K562 (cell line): ENCODE data around the gene PXDC1. TPM values are rescaled to one million over a fixed set of nuclear protein-coding genes. Genes with fewer than 3 reads are reported as not detected.

Source experiments
- ATAC-seq: fragments of 200-7000 bp; cut with Tn5 transposase; 3 replicates; pipeline ENCODE4 v1.9.1; 2020; ENCODE audit warnings: moderate library complexity
- BruUV-seq: library from RNA; stranded (reverse); fragments of 400-500 nt; replicated peaks from 2 replicates; lab custom pipeline; 2021; lab: Mats Ljungman, UMichigan
- CTCF ChIA-PET: fragments of 300-600 bp; formaldehyde crosslinking; extraction: SDS; loops from one replicate; lab custom pipeline; 2021; ENCODE audit warnings: low intra/inter-chr PET ratio; lab: Yijun Ruan, JAX
- POLR2A ChIA-PET: fragments of 300-600, 350-650 bp; sonication (Branson Sonifier 250); formaldehyde crosslinking; extraction: SDS; loops from one replicate; lab custom pipeline; 2021; ENCODE audit warnings: antibody characterized with exemption, inconsistent platforms; lab: Yijun Ruan, JAX
- DNase-seq, 4 experiments: peaks; one replicate each; pipeline versions ENCODE4 v3.0.0 to v3.0.0-alpha.2; 2011 to 2018; ENCODE audit warnings: low spot score in 3 of 4, mixed read lengths in 3 of 4; ENCODE audit errors: extremely low read depth in 1 of 4
- FAIRE-seq: peaks from 2 replicates; lab custom pipeline; 2011; peaks lifted over from hg19 to GRCh38; lab: Jason Lieb, UNC
- H2AFZ ChIP-seq: 2 replicates; pipeline ENCODE4 v1.6.0; 2011; ENCODE audit warnings: low read depth, low read length, control low read depth, inconsistent platforms
- H3K27ac ChIP-seq: fragments of 200-600 bp; 3 replicates; pipeline ENCODE4 v1.8.0; 2011; ENCODE audit warnings: low read depth, mild to moderate bottlenecking, control low read depth, inconsistent platforms, low read length, moderate library complexity, mixed read lengths; ENCODE audit errors: extremely low read depth
- H3K27me3 ChIP-seq, 2 experiments: fragments of 300-600 bp in 1 of 2; 2 replicates in 1 of 2; 3 replicates in 1 of 2; pipeline versions ENCODE4 v1.6.0 to v1.8.0; 2011; ENCODE audit warnings: inconsistent platforms in 2 of 2, low read length in 2 of 2, mild to moderate bottlenecking in 1 of 2, mixed read lengths in 1 of 2, moderate library complexity in 1 of 2; ENCODE audit not compliant: control insufficient read depth in 2 of 2, insufficient read depth in 2 of 2
- H3K36me3 ChIP-seq: fragments of 300-600 bp; 3 replicates; pipeline ENCODE4 v1.8.0; 2011; ENCODE audit warnings: mild to moderate bottlenecking, low read length, inconsistent platforms; ENCODE audit not compliant: control insufficient read depth, insufficient read depth
- H3K4me1 ChIP-seq, 2 experiments: fragments of 200-600 bp in 1 of 2; replicated peaks in 1 of 2; 2 replicates in 1 of 2; 3 replicates in 1 of 2; pipeline versions ENCODE4 v1.5.1 to v1.8.0; 2011; ENCODE audit warnings: inconsistent platforms in 2 of 2, low read length in 2 of 2, mild to moderate bottlenecking in 1 of 2, mixed read lengths in 1 of 2, moderate library complexity in 1 of 2; ENCODE audit not compliant: control insufficient read depth in 2 of 2, insufficient read depth in 2 of 2
- H3K4me2 ChIP-seq: 2 replicates; pipeline ENCODE4 v1.6.1; 2011; ENCODE audit warnings: low read length, control low read depth, inconsistent platforms, mixed read lengths; ENCODE audit not compliant: insufficient read depth
- H3K4me3 ChIP-seq: fragments of 200-600 bp; sonication (generic), shearing (Covaris generic); 2 replicates; pipeline ENCODE4 v1.5.1; 2016; ENCODE audit warnings: control low read depth, inconsistent platforms
- H3K79me2 ChIP-seq: fragments of 200-600 bp; 3 replicates; pipeline ENCODE4 v1.8.0; 2011; ENCODE audit warnings: low read length, inconsistent platforms; ENCODE audit not compliant: control insufficient read depth, insufficient read depth
- H3K9ac ChIP-seq, 2 experiments: 2 replicates each; pipeline versions ENCODE4 v1.6.0 to v1.6.1; 2011; ENCODE audit warnings: low read depth in 2 of 2, low read length in 2 of 2, control low read depth in 1 of 2, inconsistent platforms in 1 of 2, mild to moderate bottlenecking in 1 of 2, mixed read lengths in 1 of 2; ENCODE audit not compliant: insufficient read depth in 1 of 2
- H3K9me1 ChIP-seq: one replicate; pipeline ENCODE4 v1.6.0; 2011; ENCODE audit warnings: inconsistent platforms, mild to moderate bottlenecking, low read length, moderate library complexity; ENCODE audit not compliant: control insufficient read depth, insufficient read depth
- H3K9me3 ChIP-seq: replicated peaks from 2 replicates; pipeline ENCODE4 v1.5.1; 2011; ENCODE audit warnings: low read depth, low read length, inconsistent platforms; ENCODE audit not compliant: control insufficient read depth, insufficient read depth
- H4K20me1 ChIP-seq: replicated peaks from 2 replicates; pipeline ENCODE4 v1.6.1; 2011; ENCODE audit warnings: low read length, inconsistent platforms, mixed read lengths; ENCODE audit not compliant: control insufficient read depth, insufficient read depth
- ILF3 ChIP-seq: fragments of 450-650 bp; IDR thresholded peaks from 2 replicates; pipeline ENCODE4 v1.6.1; 2018; ENCODE audit warnings: antibody characterized with exemption, mild to moderate bottlenecking, moderate library complexity, borderline replicate concordance
- MYC ChIP-seq, 2 experiments: fragments of 250-450 bp in 1 of 2; sonication (Bioruptor Pico) in 1 of 2; IDR thresholded peaks; 2 replicates each; pipeline versions ENCODE4 v1.5.1 to v1.6.1; 2012 to 2021; ENCODE audit warnings: low read depth in 2 of 2, borderline replicate concordance in 1 of 2, improper control_type of control experiment in 1 of 2, low read length in 1 of 2, mild to moderate bottlenecking in 1 of 2, moderate library complexity in 1 of 2
- OTX1 ChIP-seq: fragments of 450-650 bp; formaldehyde crosslinking; IDR thresholded peaks from 2 replicates; pipeline ENCODE4 v1.4.0; 2022; ENCODE audit warnings: mild to moderate bottlenecking
- POLR2AphosphoS5 ChIP-seq: IDR thresholded peaks from 2 replicates; pipeline ENCODE4 v1.6.1; 2011; ENCODE audit warnings: mild to moderate bottlenecking, low read depth, low read length, moderate library complexity; ENCODE audit not compliant: control insufficient read depth, insufficient read depth
- SMAD1 ChIP-seq: fragments of 150-350 bp; IDR thresholded peaks from 2 replicates; pipeline ENCODE4 v1.6.1; 2014; ENCODE audit warnings: low read length, low read depth; ENCODE audit not compliant: partially characterized antibody
- TRIM24 ChIP-seq, 2 experiments: fragments of 450-650 bp; IDR thresholded peaks; 2 replicates each; pipeline ENCODE4 v1.6.1; 2016
- WGBS: fragments of 100-300 bp; shearing (Covaris generic); methylation state at CpG from one replicate; pipeline ENCODE4 v1.1.6; 2016; ENCODE audit warnings: low coverage, mixed read lengths; ENCODE audit not compliant: insufficient coverage; ENCODE audit errors: missing lambda C conversion rate; 5-methylcytosine and 5-hydroxymethylcytosine counted together
- in situ Hi-C: fragments of 300-500 bp; cut with MboI; formaldehyde crosslinking; loops from 4 replicates; pipeline ENCODE4 v1.15.0; 2018; ENCODE audit warnings: inconsistent platforms, mixed read lengths
- intact Hi-C: fragments of 100-400 bp; cut with micrococcal nuclease; formaldehyde crosslinking; loops from 2 replicates; pipeline ENCODE4 v1.14.2; 2022
- polyA plus RNA-seq, 8 experiments: library from polyadenylated mRNA; depleted of rRNA in 4 of 8; stranded (reverse) in 5 of 8; unstranded in 3 of 8; fragments of >200 nt; fragmentation: Nextera tagmentation in 2 of 8; fragmentation: Illumina TruSeq in 1 of 8; extraction: Ambion mirVana in 2 of 8; extraction: Trizol in 1 of 8; gene quantifications; 2 replicates each; pipeline versions ENCODE4 v1.2.1 to v1.2.3, GENCODE V29; 2011 to 2014; ENCODE audit warnings: inconsistent platforms in 1 of 8, missing spikeins in 1 of 8
- total RNA-seq, 7 experiments: library from RNA; depleted of rRNA in 6 of 7; stranded (reverse); fragments of >200 nt in 6 of 7; fragmentation: Illumina TruSeq in 2 of 7; extraction: Trizol in 2 of 7; gene quantifications; 2 replicates each; pipeline versions ENCODE4 v1.2.1 to v1.2.3, GENCODE V29; 2011 to 2021; ENCODE audit warnings: low replicate concordance in 1 of 7
- TF ChIP-seq, protein P1 (sequence below), 2 experiments: fragments of 450-650 bp; IDR thresholded peaks; 2 replicates each; pipeline ENCODE4 v1.6.1; 2018; ENCODE audit warnings: mild to moderate bottlenecking in 2 of 2, low read depth in 1 of 2; ENCODE audit not compliant: partially characterized antibody in 2 of 2

Gene PXDC1
- total and polyA plus RNA-seq, 9 of the 15 experiments (the other 6 are each of a cell fraction or from before 2014, with no cell fraction given), result 0.09 to 0.33 (median 0.16) TPM; not detected in 5

GRCh38 chr6:3707024-3707423, 44.5 kb downstream of the PXDC1 start:
- no TSS peak for BruUV-seq
- no peak for FAIRE-seq
- Histone ChIP-seq H3K36me3 (no peaks in the 10 kb centered on the region), H2AFZ (no peak overlapping the region), H3K4me2 (no peak overlapping the region), H3K9me3 (no peaks in the 10 kb centered on the region), H4K20me1 (0 out of 2 replicates have a peak, but pooled peaks cover 4% of the 10 kb centered on the region), H3K4me3 (no peak overlapping the region), H3K79me2 (no peaks in the 10 kb centered on the region), H3K4me1 (no peaks in the 10 kb centered on the region), H3K27ac (no peak overlapping the region), H3K9ac (no peak overlapping the region), H3K27me3 (peaks cover 36 to 60% of the 10 kb centered on the region in 2 experiments), H3K9me1 (no peaks in the 10 kb centered on the region)
- TF ChIP-seq, protein P1, sequence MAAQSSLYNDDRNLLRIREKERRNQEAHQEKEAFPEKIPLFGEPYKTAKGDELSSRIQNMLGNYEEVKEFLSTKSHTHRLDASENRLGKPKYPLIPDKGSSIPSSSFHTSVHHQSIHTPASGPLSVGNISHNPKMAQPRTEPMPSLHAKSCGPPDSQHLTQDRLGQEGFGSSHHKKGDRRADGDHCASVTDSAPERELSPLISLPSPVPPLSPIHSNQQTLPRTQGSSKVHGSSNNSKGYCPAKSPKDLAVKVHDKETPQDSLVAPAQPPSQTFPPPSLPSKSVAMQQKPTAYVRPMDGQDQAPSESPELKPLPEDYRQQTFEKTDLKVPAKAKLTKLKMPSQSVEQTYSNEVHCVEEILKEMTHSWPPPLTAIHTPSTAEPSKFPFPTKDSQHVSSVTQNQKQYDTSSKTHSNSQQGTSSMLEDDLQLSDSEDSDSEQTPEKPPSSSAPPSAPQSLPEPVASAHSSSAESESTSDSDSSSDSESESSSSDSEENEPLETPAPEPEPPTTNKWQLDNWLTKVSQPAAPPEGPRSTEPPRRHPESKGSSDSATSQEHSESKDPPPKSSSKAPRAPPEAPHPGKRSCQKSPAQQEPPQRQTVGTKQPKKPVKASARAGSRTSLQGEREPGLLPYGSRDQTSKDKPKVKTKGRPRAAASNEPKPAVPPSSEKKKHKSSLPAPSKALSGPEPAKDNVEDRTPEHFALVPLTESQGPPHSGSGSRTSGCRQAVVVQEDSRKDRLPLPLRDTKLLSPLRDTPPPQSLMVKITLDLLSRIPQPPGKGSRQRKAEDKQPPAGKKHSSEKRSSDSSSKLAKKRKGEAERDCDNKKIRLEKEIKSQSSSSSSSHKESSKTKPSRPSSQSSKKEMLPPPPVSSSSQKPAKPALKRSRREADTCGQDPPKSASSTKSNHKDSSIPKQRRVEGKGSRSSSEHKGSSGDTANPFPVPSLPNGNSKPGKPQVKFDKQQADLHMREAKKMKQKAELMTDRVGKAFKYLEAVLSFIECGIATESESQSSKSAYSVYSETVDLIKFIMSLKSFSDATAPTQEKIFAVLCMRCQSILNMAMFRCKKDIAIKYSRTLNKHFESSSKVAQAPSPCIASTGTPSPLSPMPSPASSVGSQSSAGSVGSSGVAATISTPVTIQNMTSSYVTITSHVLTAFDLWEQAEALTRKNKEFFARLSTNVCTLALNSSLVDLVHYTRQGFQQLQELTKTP (IDR thresholded peaks at IDR 0.05; ENCODE audit: low read depth in 1 of 2, partially characterized antibody in 2 of 2), result no peak
- no peak for TF ChIP-seq TRIM24 (IDR thresholded peaks at IDR 0.05)
- TF ChIP-seq OTX1 (CRISPR knock-in tag), result no peak
- no peak for TF ChIP-seq POLR2AphosphoS5
- no peak for TF ChIP-seq SMAD1
- no peak for TF ChIP-seq MYC (IDR thresholded peaks at IDR 0.05; ENCODE audit: low read depth, low read length)
- no peak for TF ChIP-seq MYC (CRISPR knock-in tag; IDR thresholded peaks at IDR 0.05; ENCODE audit: borderline replicate concordance, low read depth)
- TF ChIP-seq ILF3, result no peak
- ChIA-PET CTCF (no interaction called here), POLR2A (interaction anchor here (0.6 kb wide), 1 partner anchor 8 kb away, joined by 3 read pairs; no protein-coding TSS in a partner anchor)
- WGBS, result 3% methylated on average over 2 of the region's 2 CpGs
- DNase-seq, result no peak
- intact Hi-C loops, result no loop called here
- in situ Hi-C loops, result no loop called here
- ATAC-seq, result no peak
